NOMO-1 (cell line): ENCODE results near the gene ECE1.

Source experiments
- DNase-seq, 2 experiments: peaks; one replicate each; lab custom pipeline; 2025; ENCODE audit not compliant: unreplicated experiment in 2 of 2; lab: John Stamatoyannopoulos, UW

The ECE1 gene

GRCh38 chr1:21308847-21309652, 18.8 kb upstream of the ECE1 start:
- DNase-seq: no peak

GRCh38 chr1:21308330-21308729, 18.1 kb upstream of the ECE1 start:
- no peak for DNase-seq

GRCh38 chr1:21307663-21308305, 17.5 kb upstream of the ECE1 start:
- DNase-seq: no peak

- DNase-seq: no peak
These were observed 16.9 kb upstream of the ECE1 start for GRCh38 chr1:21307210-21307609.

GRCh38 chr1:21305900-21306189, 15.6 kb upstream of the ECE1 start:
- no peak for DNase-seq

- no peak for DNase-seq
These were observed 15.1 kb upstream of the ECE1 start for GRCh38 chr1:21305155-21305899.

GRCh38 chr1:21304488-21304887, 14.2 kb upstream of the ECE1 start:
- no peak for DNase-seq

GRCh38 chr1:21302747-21303715, 12.8 kb upstream of the ECE1 start:
- DNase-seq: no peak

GRCh38 chr1:21301794-21302440, 11.7 kb upstream of the ECE1 start:
- no peak for DNase-seq

- DNase-seq: no peak
These were observed 10.5 kb upstream of the ECE1 start for GRCh38 chr1:21300774-21301173.

GRCh38 chr1:21299780-21300395, 9.6 kb upstream of the ECE1 start:
- DNase-seq: peak in 1 of 2 experiments; percentile 37

GRCh38 chr1:21298981-21299391, 8.7 kb upstream of the ECE1 start:
- DNase-seq: no peak

- DNase-seq: no peak
These were observed 7.7 kb upstream of the ECE1 start for GRCh38 chr1:21297975-21298374.

- DNase-seq: no peak
These were observed 6.5 kb upstream of the ECE1 start for GRCh38 chr1:21296509-21297354.

- DNase-seq: no peak
These were observed 5.3 kb upstream of the ECE1 start for GRCh38 chr1:21295545-21295944.

- no peak for DNase-seq
These were observed 4.7 kb upstream of the ECE1 start for GRCh38 chr1:21295002-21295401.

- peak; percentile 75 to 79 for DNase-seq
These were observed 4.2 kb upstream of the ECE1 start for GRCh38 chr1:21294266-21294989.

- DNase-seq: no peak
These were observed 3.4 kb upstream of the ECE1 start for GRCh38 chr1:21293537-21294265.
